ENCODE measurements around the gene SYCE1L.
A peak's percentile ranks its signal among the peaks of the same experiment; 100 is the strongest.
"Not testable (repeated sequence)": the region's sequence is repeated elsewhere in the genome, so short reads cannot be mapped to it uniquely, and the experiment has no call there.

The SYCE1L gene

GRCh38 chr16:77197747-77198146, 1.5 kb upstream of the SYCE1L start:
- DNase-seq (ENCODE audit: low read depth in 2 of 3, low spot score in 2 of 3): no peak

GRCh38 chr16:77206533-77206932, 7.3 kb downstream of the SYCE1L start:
- no peak for DNase-seq (ENCODE audit: low read depth in 2 of 3, low spot score in 2 of 3)

- DNase-seq (ENCODE audit: low read depth in 2 of 3, low spot score in 2 of 3): no peak
These were observed 7.8 kb downstream of the SYCE1L start for GRCh38 chr16:77207030-77207429.

GRCh38 chr16:77208382-77208781, 9.2 kb downstream of the SYCE1L start:
- no peak for DNase-seq (ENCODE audit: low read depth in 2 of 3, low spot score in 2 of 3)

- peak; percentile 33 to 54 (median 41) for DNase-seq (ENCODE audit: low read depth in 2 of 3, low spot score in 2 of 3)
These were observed 12.9 kb downstream of the SYCE1L start for GRCh38 chr16:77211880-77212740.

GRCh38 chr16:77212741-77213541, 13.7 kb downstream of the SYCE1L start:
- DNase-seq (ENCODE audit: low read depth in 2 of 3, low spot score in 2 of 3): peak in 2 of 3 experiments; percentile 31 to 53

GRCh38 chr16:77213542-77214106, 14.4 kb downstream of the SYCE1L start:
- no peak for DNase-seq (ENCODE audit: low read depth in 2 of 3, low spot score in 2 of 3)

GRCh38 chr16:77214411-77215138, 15.4 kb downstream of the SYCE1L start:
- no peak for DNase-seq (ENCODE audit: low read depth in 2 of 3, low spot score in 2 of 3)

- no peak for DNase-seq (ENCODE audit: low read depth in 2 of 3, low spot score in 2 of 3)
These were observed 20.2 kb downstream of the SYCE1L start for GRCh38 chr16:77219437-77219836.

- DNase-seq (ENCODE audit: low read depth in 2 of 3, low spot score in 2 of 3): no peak
These were observed 21.2 kb downstream of the SYCE1L start for GRCh38 chr16:77220427-77220826.

GRCh38 chr16:77221482-77221881, 22.3 kb downstream of the SYCE1L start:
- DNase-seq (ENCODE audit: low read depth in 2 of 3, low spot score in 2 of 3): no peak

GRCh38 chr16:77223184-77223583, 24.0 kb downstream of the SYCE1L start:
- no peak for DNase-seq (ENCODE audit: low read depth in 2 of 3, low spot score in 2 of 3)

GRCh38 chr16:77225182-77225581, 26.0 kb downstream of the SYCE1L start:
- DNase-seq (ENCODE audit: low read depth in 2 of 3, low spot score in 2 of 3): no peak

- no peak for DNase-seq (ENCODE audit: low read depth in 2 of 3, low spot score in 2 of 3)
These were observed 28.5 kb downstream of the SYCE1L start for GRCh38 chr16:77227745-77228144.

GRCh38 chr16:77231047-77231446, 31.8 kb downstream of the SYCE1L start:
- DNase-seq (ENCODE audit: low read depth in 2 of 3, low spot score in 2 of 3): no peak

GRCh38 chr16:77233799-77234519, 34.8 kb downstream of the SYCE1L start:
- DNase-seq (ENCODE audit: low read depth in 2 of 3, low spot score in 2 of 3): no peak

- no peak for DNase-seq (ENCODE audit: low read depth in 2 of 3, low spot score in 2 of 3)
These were observed 35.4 kb downstream of the SYCE1L start for GRCh38 chr16:77234611-77235010.

GRCh38 chr16:77236063-77236511, 36.9 kb downstream of the SYCE1L start:
- peak; percentile 57 to 83 (median 81) for DNase-seq (ENCODE audit: low read depth in 2 of 3, low spot score in 2 of 3)

GRCh38 chr16:77238593-77238992, 39.4 kb downstream of the SYCE1L start:
- no peak for DNase-seq (ENCODE audit: low read depth in 2 of 3, low spot score in 2 of 3)

GRCh38 chr16:77242471-77242870, 43.3 kb downstream of the SYCE1L start:
- not testable (repeated sequence) for DNase-seq (ENCODE audit: low read depth in 2 of 3, low spot score in 2 of 3)

Data from activated CD8-positive, alpha-beta memory T cell treated with anti-CD3 and anti-CD28 coated beads for 48 hours (primary cell).